ENCODE measurements around the gene TMCO6.
"Not testable (repeated sequence)": the region's sequence is repeated elsewhere in the genome, so short reads cannot be mapped to it uniquely, and the experiment has no call there.

The TMCO6 gene

DNA sequence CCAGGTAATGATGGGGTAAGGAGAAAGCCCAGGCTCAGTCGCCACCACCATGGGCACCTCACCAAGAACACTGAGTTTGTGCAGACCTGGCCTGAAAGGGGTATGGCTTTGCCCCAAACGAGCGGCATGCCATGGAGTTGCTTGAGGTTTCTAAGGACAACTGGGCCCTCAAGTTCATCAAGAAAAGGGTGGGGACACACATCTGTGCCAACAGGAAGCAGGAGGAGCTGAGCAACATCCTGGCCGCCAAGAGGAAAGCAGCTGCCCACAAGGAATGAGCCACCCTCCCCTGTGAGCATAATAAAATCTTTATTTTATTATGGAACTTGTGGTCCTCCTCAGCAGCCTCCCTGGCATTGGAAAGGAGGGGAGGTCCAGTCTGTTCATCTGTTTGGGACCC, 30.1 kb upstream of the TMCO6 start:
- DNase-seq (ENCODE audit: low read depth): no peak
- no peak overlapping the region for H3K4me3 ChIP-seq (ENCODE audit: low read depth, low read length)
- TF ChIP-seq, protein P1, sequence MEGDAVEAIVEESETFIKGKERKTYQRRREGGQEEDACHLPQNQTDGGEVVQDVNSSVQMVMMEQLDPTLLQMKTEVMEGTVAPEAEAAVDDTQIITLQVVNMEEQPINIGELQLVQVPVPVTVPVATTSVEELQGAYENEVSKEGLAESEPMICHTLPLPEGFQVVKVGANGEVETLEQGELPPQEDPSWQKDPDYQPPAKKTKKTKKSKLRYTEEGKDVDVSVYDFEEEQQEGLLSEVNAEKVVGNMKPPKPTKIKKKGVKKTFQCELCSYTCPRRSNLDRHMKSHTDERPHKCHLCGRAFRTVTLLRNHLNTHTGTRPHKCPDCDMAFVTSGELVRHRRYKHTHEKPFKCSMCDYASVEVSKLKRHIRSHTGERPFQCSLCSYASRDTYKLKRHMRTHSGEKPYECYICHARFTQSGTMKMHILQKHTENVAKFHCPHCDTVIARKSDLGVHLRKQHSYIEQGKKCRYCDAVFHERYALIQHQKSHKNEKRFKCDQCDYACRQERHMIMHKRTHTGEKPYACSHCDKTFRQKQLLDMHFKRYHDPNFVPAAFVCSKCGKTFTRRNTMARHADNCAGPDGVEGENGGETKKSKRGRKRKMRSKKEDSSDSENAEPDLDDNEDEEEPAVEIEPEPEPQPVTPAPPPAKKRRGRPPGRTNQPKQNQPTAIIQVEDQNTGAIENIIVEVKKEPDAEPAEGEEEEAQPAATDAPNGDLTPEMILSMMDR (IDR thresholded peaks at IDR 0.05; ENCODE audit: insufficient read depth, low read depth, low read length, missing control alignments): no peak

DNA sequence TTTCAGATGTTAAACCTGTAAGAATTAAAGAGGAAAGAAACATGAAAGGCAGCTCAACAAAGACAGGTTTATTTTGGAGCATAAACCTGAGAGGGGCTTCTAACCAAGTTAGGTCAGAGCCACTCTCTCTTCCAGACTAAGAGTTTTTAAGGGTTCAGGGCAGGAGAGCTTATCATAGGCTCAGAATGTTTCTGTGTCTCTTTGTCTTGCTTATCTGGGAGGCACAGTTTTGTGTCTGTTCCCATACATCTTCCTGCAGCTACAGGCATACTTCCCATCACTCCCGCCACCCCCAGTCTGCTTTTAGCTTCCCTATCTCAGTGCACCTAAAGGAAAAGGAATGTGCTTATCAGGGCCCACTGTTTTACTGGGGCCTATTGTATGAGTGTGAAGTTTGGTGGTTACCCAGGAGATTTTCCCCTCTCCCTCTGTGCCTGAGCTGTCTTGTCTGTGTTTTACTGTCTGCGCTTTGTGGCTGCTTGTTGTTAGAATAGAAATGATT, 28.2 kb upstream of the TMCO6 start:
- H3K4me3 ChIP-seq (ENCODE audit: low read depth, low read length): no peak overlapping the region
- no peak for DNase-seq (ENCODE audit: low read depth)
- TF ChIP-seq, protein P1 (IDR thresholded peaks at IDR 0.05; ENCODE audit: insufficient read depth, low read depth, low read length, missing control alignments): no peak

DNA sequence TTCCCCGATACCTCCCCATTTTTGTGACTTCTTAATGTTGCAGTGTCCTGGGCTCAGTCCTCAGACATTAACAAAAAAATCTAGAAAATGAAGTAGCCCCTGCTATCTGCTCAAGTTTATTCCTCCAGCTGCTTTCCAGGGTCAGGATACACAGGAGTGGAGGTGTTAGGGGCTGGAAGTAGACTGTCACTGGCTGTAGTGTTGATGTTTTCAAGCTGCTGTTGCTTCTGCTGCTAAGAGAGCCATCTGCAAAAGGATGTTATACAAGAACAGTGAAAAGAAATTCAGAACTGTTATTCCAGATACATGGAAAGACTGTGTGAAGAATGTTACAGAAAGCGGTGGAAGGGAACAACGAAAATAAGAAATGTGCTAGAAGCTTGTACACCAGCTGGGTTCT, 16.9 kb upstream of the TMCO6 start:
- TF ChIP-seq, protein P1 (IDR thresholded peaks at IDR 0.05; ENCODE audit: insufficient read depth, low read depth, low read length, missing control alignments): no peak
- no peak for DNase-seq (ENCODE audit: low read depth)
- no peak overlapping the region for H3K4me3 ChIP-seq (ENCODE audit: low read depth, low read length)

DNA sequence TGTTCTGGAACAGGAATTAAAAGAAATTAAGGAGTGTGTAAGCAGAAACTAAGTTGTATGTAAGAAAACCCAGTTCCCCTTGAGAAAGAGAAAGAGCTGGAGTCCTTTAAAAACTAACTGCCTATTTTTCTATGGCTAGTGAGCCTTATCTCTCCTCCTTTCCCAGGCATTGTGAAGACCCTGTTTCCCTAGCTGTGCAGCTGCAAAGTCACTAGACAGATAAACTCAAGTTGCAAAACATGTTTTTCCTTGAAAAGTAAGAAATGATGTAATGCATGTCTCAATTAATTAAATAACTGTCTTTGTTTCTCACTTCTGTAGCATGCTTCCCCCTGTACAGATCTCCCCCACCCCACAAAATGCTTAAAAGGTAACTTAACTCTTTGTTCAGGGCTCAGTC, 16.2 kb upstream of the TMCO6 start:
- H3K4me3 ChIP-seq (ENCODE audit: low read depth, low read length); DNase-seq (ENCODE audit: low read depth): not testable (repeated sequence)

DNA sequence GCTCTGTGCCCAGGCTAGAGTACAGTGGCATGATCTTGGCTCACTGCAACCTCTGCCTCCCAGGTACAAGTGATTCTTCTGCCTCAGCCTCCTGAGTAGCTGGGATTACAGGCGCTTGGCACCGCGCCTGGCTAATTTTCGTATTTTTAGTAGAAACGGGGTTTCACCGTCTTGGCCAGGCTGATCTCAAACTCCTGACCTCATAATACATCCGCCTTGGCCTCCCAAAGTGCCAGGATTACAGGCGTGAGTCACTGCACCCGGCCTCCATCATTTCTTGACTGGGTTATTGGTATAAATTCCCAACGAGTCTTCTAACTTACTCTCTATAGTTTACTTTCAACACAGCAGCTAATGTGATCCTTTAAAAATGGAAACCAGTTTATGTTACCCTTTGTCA, 14.4 kb upstream of the TMCO6 start:
- not testable (repeated sequence) for DNase-seq (ENCODE audit: low read depth); H3K4me3 ChIP-seq (ENCODE audit: low read depth, low read length)

DNA sequence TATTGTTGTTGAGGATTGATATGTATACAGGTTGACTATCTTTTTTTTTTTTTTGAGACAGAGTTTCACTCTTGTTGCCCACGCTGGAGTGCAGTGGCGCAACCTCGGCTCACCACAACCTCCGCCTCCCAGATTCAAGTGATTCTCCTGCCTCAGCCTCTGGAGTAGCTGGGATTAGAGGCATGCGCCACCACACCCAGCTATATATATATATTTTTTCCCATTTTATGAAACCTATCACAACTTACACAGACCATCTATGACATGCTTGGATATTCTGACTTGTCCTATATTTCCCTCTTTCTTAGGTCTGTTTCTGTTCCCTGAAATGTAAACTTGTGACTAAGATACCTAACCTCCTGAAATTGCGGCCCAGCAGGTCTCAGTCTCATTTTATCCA, 11.3 kb upstream of the TMCO6 start:
- DNase-seq (ENCODE audit: low read depth): no peak
- TF ChIP-seq, protein P1 (IDR thresholded peaks at IDR 0.05; ENCODE audit: insufficient read depth, low read depth, low read length, missing control alignments): no peak
- no peak overlapping the region for H3K4me3 ChIP-seq (ENCODE audit: low read depth, low read length)

DNA sequence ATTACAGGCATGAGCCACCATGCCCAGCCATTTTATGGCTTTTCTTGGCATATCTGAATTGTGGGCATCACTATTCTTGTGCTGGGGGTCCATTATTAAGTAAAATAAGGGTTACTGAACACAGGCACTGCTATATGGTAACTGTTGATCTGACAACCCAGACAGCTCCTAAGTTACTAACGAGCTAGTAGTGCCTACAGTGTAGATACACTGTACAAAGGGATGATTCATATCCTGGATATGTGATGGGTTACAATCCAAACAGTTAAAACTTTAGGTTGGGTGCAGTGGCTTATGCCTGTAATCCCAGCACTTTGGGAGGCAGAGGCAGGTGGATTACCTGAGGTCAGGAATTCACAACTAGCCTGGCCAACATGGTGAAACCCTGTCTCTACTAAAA, 10.5 kb upstream of the TMCO6 start:
- H3K4me3 ChIP-seq (ENCODE audit: low read depth, low read length): no peak overlapping the region
- no peak for DNase-seq (ENCODE audit: low read depth)
- TF ChIP-seq, protein P1 (IDR thresholded peaks at IDR 0.05; ENCODE audit: insufficient read depth, low read depth, low read length, missing control alignments): no peak

DNA sequence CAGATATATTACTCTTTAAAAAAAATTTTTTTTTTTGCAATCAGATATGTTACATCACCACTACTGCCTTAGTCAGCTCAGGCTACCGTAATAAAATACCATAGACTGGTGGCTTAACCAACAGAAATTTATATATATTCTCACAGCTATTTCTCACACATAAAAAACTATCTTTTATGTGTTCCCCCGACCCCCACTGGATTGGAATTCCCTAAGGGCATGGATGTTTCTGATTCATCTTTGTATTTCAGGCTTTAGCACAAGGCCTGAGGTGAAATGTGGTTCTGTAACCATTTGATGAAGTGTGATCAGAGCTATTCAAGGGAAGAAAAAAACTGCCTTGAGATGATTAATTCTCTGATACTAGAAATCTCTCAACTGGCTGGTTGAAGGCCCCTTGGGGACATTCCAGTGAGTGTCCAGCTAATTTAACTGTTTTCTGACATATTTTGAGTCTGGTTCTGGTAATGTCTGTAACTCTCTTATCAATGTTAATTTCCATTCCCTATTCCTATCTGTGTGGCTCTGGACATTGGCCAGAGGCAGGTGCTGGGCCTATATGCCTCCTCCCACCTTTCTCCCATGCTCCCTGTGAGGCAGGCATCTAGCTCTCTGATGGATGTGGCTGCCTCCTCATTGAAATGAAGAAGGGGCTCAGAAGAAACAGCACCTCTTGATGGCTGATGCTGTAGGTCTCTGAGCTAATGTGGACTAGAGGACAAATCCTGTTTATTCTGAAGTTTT, 8.8 kb upstream of the TMCO6 start:
- no peak overlapping the region for H3K4me3 ChIP-seq (ENCODE audit: low read depth, low read length)
- TF ChIP-seq, protein P1 (IDR thresholded peaks at IDR 0.05; ENCODE audit: insufficient read depth, low read depth, low read length, missing control alignments): no peak
- no peak for DNase-seq (ENCODE audit: low read depth)

Data from GM12865 (cell line).